NK-92 (cell line): ENCODE measurements around the gene GALR2.
A peak's percentile ranks its signal among the peaks of the same experiment; 100 is the strongest.

Source experiments
- DNase-seq: peaks from one replicate; lab custom pipeline; 2025; ENCODE audit not compliant: unreplicated experiment; lab: John Stamatoyannopoulos, UW

GALR2 gene

GRCh38 chr17:76092526-76093413 is 18.2 kb downstream of the GALR2 start:
- no peak for DNase-seq

- DNase-seq: no peak
These were observed 19.5 kb downstream of the GALR2 start for GRCh38 chr17:76094046-76094445.

DNA sequence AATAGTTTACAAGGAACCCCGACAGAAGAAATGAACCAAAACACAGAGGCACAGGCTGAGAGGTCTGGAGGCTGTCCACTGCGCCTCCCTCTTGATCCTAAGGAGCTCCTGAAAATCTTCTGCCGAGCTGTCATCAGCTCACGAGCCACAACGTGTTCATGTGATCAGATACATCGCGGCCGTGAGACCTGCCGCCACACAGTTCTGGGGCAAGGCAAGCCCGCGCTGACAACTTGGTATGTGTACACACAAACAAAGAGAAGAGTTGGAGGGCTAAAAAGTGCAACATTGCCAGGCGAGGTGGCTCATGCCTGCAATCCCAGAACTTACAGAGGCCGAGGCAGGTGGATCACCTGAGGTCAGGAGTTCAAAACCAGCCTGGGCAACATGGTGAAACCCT is 21.4 kb downstream of the GALR2 start:
- no peak for DNase-seq

- DNase-seq: no peak
These were observed 23.2 kb downstream of the GALR2 start for GRCh38 chr17:76097716-76098295.

DNA sequence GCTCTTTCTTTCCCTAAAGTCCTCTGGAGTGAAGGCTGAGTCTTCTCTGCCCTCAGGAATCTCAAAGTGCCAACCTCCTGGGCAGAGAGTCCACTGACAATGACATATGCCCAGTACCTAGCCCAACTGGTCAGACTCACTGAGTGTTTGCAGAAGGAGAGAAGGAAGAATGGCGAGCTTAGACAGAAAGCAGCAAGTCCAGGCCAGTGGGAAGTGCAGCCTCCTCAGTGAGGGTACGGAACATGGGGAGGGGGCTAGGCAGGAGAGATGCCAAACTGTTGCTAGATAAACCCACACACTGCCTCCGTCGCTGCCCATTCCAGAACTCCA is 28.3 kb downstream of the GALR2 start:
- no peak for DNase-seq

- peak; percentile 62 for DNase-seq
These were observed 28.9 kb downstream of the GALR2 start, which contains the start of gene EXOC7 for GRCh38 chr17:76103274-76104139. TSS of gene EXOC7 (minus strand) at chr17:76103787. CDS start at chr17:76103692, 95 bp downstream.

- DNase-seq: no peak
These were observed 29.7 kb downstream of the GALR2 start for GRCh38 chr17:76104140-76104895.

- DNase-seq: no peak
These were observed 30.3 kb downstream of the GALR2 start for GRCh38 chr17:76104896-76105231.

DNA sequence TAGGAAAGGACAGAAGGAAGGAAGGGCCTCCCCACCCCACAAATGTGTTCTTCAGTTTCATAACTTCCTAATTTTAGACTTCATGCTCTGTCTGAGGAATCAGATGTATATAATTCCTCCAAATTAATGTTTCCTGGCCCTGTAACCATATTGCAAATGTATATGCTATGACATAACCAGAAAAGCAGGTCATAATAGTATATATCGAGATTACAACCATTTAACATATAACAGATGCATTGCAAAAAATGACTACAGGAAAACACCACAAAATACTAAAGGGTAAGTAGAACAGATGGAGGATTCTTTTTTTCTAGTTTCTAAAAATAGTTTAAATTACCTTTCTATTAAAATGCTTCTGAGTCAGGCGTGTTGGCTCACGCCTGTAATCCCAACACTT is 32.1 kb downstream of the GALR2 start:
- DNase-seq: no peak

GRCh38 chr17:76107509-76107908 is 32.9 kb downstream of the GALR2 start:
- no peak for DNase-seq

DNA sequence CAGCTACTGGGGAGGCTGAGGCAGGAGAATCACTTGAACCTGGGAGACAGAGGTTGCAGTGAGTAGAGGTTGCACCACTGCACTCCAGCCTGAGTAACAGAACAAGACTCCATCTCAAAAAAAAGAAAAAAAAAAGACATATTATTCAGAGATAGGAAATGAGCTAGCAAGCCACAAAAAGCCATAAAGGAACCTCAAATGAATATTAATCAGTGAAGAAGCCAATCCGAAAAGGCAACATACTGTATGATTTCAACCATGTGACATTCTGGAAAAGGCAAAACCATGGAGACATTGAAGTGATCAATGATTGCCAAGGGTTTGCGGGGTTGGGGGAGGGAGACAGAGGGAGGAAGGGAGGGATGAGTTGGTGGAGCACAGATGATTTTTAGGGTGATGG is 37.4 kb downstream of the GALR2 start:
- no peak for DNase-seq

DNA sequence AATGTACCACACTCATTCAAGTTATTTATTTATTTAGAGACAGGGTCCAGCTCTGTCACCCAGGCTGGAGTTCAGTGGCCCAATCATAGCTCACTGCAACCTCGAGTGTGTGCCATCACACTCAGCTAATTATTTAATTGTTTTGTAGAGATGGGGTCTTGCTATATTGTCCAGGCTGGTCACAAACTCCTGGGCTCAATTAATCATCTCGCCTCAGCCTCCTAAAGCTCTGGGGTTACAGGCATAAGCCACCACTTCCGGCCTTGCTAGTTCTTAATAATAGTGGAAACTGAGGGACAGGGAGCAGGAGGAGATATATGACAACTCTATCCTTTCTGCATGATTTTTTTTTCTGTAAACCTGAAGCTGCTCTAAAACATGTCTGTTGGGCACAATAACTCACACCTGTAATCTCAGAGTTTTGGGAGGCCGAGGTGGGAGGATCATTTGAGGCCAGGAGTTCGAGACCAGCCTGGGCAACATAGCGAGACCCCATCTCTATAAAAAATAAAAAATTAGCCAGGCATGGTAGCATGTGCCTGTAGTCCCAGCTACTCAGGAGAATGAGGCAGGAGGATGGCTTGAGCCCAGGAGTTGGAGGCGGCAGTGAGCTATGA is 40.7 kb downstream of the GALR2 start:
- DNase-seq: no peak

GRCh38 chr17:76119409-76120371 is 45.1 kb downstream of the GALR2 start:
- DNase-seq: no peak

- DNase-seq: no peak
These were observed 46.1 kb downstream of the GALR2 start for GRCh38 chr17:76120658-76121008.

GRCh38 chr17:76121932-76122430 is 47.4 kb downstream of the GALR2 start:
- DNase-seq: no peak

DNA sequence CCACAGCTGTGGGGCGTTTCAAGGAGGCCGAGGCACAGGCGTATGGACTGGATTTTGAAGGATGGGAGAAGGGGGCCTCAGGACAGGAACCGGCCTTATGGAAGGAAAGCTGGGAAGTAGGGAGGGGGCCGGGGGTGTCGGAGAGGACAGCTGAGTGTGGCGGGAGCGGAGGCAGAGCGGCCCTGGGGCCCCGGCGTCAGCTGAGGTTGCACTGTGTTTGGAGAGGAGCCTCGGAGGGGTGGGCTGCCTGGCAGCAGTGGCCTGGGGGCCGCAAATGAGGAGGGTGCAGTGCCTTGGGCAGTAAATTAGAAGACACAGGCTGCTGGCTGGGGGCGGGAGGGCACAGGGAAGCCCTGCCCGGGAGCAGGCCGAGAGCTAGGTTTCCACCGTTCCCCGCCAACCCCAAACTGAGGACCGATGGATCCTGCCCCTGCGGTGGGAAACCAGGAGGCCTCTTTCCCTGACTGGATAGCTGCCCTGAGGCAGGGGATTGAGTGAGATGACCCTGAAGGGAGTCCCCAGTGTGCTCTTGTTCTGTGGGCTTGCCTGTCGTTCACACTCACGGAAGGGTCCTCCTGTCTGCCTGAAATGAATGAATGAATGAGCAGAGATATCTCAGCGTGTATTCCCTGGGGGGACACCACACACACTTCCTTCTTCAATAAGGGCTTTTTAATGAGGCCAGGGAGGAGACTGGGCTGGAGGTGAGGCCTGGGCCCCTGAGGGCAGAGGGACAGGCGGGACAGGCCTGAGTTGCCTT is 48.0 kb downstream of the GALR2 start:
- no peak for DNase-seq

GRCh38 chr17:76123191-76123499 is 48.6 kb downstream of the GALR2 start:
- DNase-seq: no peak

- no peak for DNase-seq
These were observed 49.4 kb downstream of the GALR2 start for GRCh38 chr17:76123749-76124581.
